GM18505 (cell line): ENCODE results near the gene MAD1L1.

Source experiments
- ATAC-seq: cut with Tn5 transposase; IDR thresholded peaks from one replicate; pipeline ENCODE4 v1.9.1; 2021; ENCODE audit not compliant: unreplicated experiment
- POLR2A ChIP-seq: IDR thresholded peaks from 4 replicates; pipeline ENCODE4 v1.6.1; 2011; ENCODE audit warnings: borderline replicate concordance; ENCODE audit not compliant: insufficient read depth, insufficient read length; ENCODE audit errors: extremely low read depth

MAD1L1 gene

GRCh38 chr7:1853431-1853985 is 379.2 kb downstream of the MAD1L1 start:
- no peak for ATAC-seq
- TF ChIP-seq POLR2A: no peak

- TF ChIP-seq POLR2A: no peak
- no peak for ATAC-seq
Observed at GRCh38 chr7:1852517-1853430, 380.0 kb downstream of the MAD1L1 start.

- ATAC-seq: no peak
- TF ChIP-seq POLR2A: no peak
Observed at GRCh38 chr7:1851721-1852516, 380.8 kb downstream of the MAD1L1 start.

- TF ChIP-seq POLR2A: no peak
- ATAC-seq: no peak
Observed at GRCh38 chr7:1850976-1851571, 381.7 kb downstream of the MAD1L1 start.

- no peak for TF ChIP-seq POLR2A
- ATAC-seq: no peak
Observed at GRCh38 chr7:1850111-1850975, 382.4 kb downstream of the MAD1L1 start.

GRCh38 chr7:1849351-1850041 is 383.2 kb downstream of the MAD1L1 start:
- ATAC-seq: no peak
- no peak for TF ChIP-seq POLR2A

GRCh38 chr7:1848911-1849311 is 383.8 kb downstream of the MAD1L1 start:
- ATAC-seq: no peak
- no peak for TF ChIP-seq POLR2A

GRCh38 chr7:1848013-1848640 is 384.6 kb downstream of the MAD1L1 start:
- no peak for TF ChIP-seq POLR2A
- no peak for ATAC-seq

- no peak for TF ChIP-seq POLR2A
- ATAC-seq: no peak
Observed at GRCh38 chr7:1847260-1848001, 385.3 kb downstream of the MAD1L1 start.

- ATAC-seq: no peak
- no peak for TF ChIP-seq POLR2A
Observed at GRCh38 chr7:1846331-1847065, 386.2 kb downstream of the MAD1L1 start.
